ENCODE data around the gene PLAC1.

DNA sequence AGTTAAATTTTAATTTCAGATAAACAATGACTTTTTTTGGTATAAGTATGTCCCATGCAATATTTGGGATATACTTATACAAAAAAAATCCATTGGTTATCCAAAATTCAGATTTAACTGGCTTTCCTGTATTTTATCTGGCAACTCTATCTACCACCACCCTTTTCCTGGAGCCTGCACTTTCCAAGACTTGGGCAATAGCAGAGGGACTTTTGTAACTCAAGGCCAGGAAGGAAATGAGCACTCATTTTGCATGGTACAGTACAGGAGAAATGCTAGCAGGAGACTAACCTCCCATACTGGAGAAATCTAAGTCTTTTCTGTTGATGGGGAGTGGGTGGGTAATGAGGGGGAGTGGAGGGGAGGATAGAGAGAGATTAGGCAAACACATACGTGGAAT, 37.7 kb upstream of the PLAC1 start:
- TF ChIP-seq POLR2AphosphoS5 (IDR thresholded peaks at IDR 0.05; ENCODE audit: borderline replicate concordance, low read depth, low read length) (no peak), EZH2 (IDR thresholded peaks at IDR 0.05) (no peak)

Data from SK-N-MC (cell line).